ENCODE measurements around the gene DPY19L1.
"Not testable (repeated sequence)": the region's sequence is repeated elsewhere in the genome, so short reads cannot be mapped to it uniquely, and the experiment has no call there.

The DPY19L1 gene

DNA sequence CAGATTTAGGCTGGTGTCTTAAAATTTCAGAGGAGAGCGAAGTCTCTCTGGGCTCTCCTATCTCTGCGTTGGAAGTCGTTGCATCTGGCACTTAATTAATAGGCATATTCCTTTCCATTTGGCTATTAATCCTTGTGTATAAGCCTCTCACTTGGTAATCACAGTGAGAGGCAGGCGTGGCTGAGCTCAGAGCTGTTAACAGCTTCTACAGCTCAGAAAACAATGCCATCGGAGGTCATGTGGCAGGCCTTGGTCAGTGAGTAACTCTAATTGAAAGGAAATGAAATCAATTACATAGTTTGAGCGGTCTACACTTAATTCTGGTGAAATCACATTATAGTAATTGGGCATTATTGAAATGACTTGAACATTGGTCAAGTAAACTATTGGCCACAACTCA lies 135.1 kb downstream of the DPY19L1 start:
- Mint-ChIP-seq H3K9me3 (peaks cover 0 to 3% of the 10 kb centered on the region in 2 donors), H3K4me1 (no peaks in the 10 kb centered on the region), H3K27ac (no peak overlapping the region), H3K4me3 (no peak overlapping the region), H3K27me3 (peaks cover 10 to 27% of the 10 kb centered on the region in 2 donors), H3K36me3 (no peaks in the 10 kb centered on the region)
- DNase-seq (no peak), ATAC-seq (replicated peaks) (no peak)

DNA sequence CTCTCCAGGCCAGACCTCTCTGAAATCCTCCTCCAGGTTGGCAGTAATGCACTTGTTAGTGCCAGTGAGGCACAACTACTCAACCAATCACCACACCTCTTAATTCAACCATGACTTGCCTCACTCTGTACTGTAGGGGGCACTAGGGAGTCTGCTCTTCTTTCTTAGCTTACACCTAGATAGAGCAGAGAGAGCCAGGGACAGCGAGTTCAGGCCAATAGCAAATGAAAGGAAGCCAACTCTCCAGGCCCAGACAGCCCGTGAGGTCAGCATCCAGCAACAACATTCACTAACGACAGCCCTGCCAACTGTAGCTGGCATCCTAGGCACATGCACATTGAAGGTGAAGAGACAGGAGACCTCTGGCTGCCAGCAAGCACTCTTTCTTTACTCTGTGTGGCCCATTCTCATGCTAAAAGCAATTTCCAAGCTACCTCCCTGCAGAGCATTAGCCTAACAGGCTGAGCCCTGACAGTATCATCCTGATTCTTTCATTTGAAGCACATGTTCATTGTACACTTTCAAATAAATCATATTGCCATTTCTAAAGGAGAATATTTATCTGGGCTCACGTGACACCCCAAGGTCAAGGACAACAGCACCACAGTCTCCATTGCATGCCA lies 136.3 kb downstream of the DPY19L1 start:
- no peak for ATAC-seq (replicated peaks)
- Mint-ChIP-seq H3K27me3 (peaks cover 10 to 24% of the 10 kb centered on the region in 2 donors), H3K4me1 (no peaks in the 10 kb centered on the region), H3K36me3 (no peaks in the 10 kb centered on the region), H3K9me3 (peaks cover 0 to 5% of the 10 kb centered on the region in 2 donors), H3K27ac (no peak overlapping the region), H3K4me3 (no peak overlapping the region)
- DNase-seq: no peak

DNA sequence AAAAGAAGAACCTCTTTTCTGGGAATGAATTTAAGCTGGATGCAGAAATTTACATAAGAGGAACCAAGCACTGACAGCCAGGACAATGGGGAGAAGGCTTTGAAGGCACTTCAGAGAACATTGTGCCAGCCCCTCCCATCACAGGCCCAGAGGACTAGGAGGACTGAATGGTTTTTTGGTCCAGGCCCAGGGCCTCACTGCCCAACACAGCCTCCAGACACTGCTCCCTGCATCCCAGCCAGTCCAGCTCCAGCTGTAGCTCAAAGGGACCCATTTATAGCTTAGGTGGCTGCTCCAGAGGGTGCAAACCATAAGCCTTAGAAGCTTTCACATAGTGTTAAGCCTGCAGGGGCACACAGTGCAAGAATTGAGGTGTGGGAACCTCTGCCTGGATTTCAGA lies 142.1 kb downstream of the DPY19L1 start:
- Mint-ChIP-seq H3K4me1 (no peaks in the 10 kb centered on the region), H3K9me3 (peaks cover 12 to 15% of the 10 kb centered on the region in 2 donors), H3K27ac (no peak overlapping the region), H3K4me3 (no peak overlapping the region), H3K36me3 (no peaks in the 10 kb centered on the region), H3K27me3 (peaks cover 0 to 7% of the 10 kb centered on the region in 2 donors)
- ATAC-seq (replicated peaks): no peak
- no peak for DNase-seq

DNA sequence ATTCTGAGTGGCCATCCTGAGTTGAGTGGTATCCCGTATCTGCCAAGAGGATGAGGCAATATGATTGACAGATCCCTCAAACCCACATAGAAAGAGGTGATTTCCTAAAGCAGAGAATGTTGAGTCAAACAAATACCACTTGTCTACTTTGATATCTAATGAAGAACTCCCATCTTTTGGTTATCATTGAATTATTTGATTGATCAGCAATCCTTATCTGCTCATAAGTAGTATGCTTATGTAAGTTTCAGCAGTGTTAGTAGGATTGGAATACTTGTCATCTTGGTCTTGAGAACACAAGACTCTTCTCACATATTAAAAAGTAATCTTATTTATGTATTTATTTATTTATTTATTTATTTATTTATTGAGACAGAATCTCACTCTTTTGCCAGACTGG lies 147.3 kb downstream of the DPY19L1 start:
- ATAC-seq (replicated peaks) (no peak), DNase-seq (no peak)
- no peaks in the 10 kb centered on the region for H3K36me3 Mint-ChIP-seq
- H3K27me3 Mint-ChIP-seq: no peaks in the 10 kb centered on the region
- H3K4me3 Mint-ChIP-seq: no peak overlapping the region
- no peak overlapping the region for H3K27ac Mint-ChIP-seq
- H3K9me3 Mint-ChIP-seq: peaks cover 11 to 12% of the 10 kb centered on the region in 2 donors
- no peaks in the 10 kb centered on the region for H3K4me1 Mint-ChIP-seq

DNA sequence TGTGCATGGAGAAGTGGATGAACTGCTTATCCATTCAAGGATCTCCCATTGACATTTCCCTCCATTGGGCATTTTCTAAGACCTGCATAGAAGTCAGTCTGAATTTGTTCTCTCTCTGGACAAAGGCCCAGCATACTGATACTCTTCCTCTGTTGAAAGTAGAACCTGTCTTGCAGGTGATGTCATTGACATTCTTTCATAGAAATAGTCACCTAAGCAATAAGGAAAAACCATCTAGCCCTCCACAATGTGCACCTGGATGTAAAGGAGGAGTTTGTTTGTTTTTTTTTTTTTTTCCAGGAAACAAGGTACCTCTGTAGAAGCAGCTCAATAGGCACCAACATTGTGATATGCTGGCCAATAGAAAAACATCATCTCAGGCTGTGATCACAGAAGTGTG lies 150.4 kb downstream of the DPY19L1 start:
- H3K4me1 Mint-ChIP-seq: no peaks in the 10 kb centered on the region
- no peaks in the 10 kb centered on the region for H3K36me3 Mint-ChIP-seq
- no peaks in the 10 kb centered on the region for H3K27me3 Mint-ChIP-seq
- DNase-seq (no peak), ATAC-seq (replicated peaks) (no peak)
- H3K27ac Mint-ChIP-seq: no peak overlapping the region
- no peak overlapping the region for H3K4me3 Mint-ChIP-seq
- peaks cover 12 to 23% of the 10 kb centered on the region in 2 donors for H3K9me3 Mint-ChIP-seq

DNA sequence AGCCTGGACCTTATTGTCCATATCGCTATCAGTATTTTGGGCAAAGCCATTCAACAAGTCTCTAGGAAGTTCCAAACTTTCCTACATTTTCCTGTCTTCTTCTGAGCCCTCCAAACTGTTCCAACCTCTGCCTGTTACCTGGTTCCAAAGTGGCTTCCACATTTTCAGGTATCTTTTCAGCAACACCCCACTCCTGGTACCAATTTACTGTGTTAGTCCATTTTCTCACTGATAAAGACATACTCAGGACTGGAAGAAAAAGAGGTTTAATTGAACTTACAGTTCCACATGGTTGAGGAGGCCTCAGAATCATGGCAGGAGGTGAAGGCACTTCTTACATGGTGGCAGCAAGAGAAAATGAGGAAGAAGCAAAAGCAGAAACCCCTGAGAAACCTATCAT lies 153.4 kb downstream of the DPY19L1 start:
- not testable (repeated sequence) for ATAC-seq (replicated peaks); H3K4me1 Mint-ChIP-seq; H3K27ac Mint-ChIP-seq; H3K27me3 Mint-ChIP-seq; H3K36me3 Mint-ChIP-seq; H3K4me3 Mint-ChIP-seq; DNase-seq
- peaks cover 14 to 26% of the 10 kb centered on the region in 2 donors for H3K9me3 Mint-ChIP-seq

DNA sequence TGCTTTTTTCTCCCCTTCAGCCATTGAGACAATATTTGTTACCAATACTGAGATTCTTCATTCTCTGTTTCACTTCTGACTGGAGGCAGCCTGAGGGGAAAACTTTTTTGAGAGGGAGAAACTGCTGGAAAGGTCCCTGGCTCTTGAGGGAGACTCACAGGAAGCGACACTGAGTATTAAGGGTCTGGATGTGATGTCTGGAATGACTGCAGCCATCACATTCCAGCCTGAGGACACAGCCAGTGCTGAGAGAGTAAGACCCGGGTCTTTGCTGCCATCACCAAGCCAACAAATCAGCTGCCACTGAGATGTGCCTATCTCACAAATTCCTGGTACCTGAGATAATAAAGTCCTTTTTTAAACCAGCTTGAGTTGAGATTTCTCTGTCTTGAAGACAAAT lies 157.4 kb downstream of the DPY19L1 start:
- Mint-ChIP-seq H3K27ac (no peak overlapping the region), H3K4me3 (no peak overlapping the region), H3K9me3 (peaks cover 14 to 24% of the 10 kb centered on the region in 2 donors), H3K4me1 (no peaks in the 10 kb centered on the region), H3K27me3 (no peaks in the 10 kb centered on the region), H3K36me3 (no peaks in the 10 kb centered on the region)
- no peak for ATAC-seq (replicated peaks)
- DNase-seq: no peak

DNA sequence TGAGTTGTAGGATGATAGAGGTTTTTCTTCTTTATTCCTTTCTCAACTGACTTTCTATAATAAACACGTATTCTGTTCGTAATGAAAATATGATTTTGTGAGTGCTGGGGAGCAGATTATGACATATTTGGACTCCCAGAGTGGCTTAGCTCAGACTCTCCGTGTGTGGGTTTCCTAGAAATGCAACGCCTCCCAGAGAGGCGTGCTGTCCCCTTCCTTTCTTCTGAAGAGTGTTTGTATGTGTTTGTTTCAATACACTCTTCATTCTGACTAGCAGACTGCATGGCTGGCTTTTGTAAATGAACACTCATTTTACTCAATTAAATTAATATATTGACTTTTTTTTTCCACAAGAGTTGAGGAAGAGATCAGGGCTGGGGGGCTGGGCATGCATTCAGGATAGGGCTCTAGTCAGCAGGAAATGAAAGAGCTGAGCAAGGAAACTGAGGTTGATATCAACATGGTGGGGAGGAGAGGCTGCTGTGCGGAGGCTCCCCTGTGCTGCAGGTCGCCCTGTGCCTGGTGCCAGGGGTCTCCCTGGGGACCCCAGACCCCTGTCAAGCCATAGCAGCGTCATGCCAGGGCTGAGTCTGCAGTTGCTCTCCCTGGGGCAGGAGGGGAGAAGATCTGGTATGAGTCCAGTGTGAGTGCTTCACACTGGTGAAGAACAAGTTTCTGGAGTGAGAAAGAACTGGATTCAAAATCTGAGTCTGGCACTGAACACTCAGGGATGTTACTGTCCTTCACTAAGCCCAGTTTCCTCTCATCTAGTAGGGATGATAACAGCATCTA lies 158.1 kb downstream of the DPY19L1 start:
- H3K4me3 Mint-ChIP-seq, H3K4me1 Mint-ChIP-seq: not testable (repeated sequence)

More for the DNA sequence above, 158.1 kb downstream of the DPY19L1 start:
- ATAC-seq (replicated peaks); H3K27me3 Mint-ChIP-seq; H3K36me3 Mint-ChIP-seq; DNase-seq; H3K27ac Mint-ChIP-seq: not testable (repeated sequence)
- H3K9me3 Mint-ChIP-seq: peaks cover 13 to 23% of the 10 kb centered on the region in 2 donors

Data from stimulated activated naive B cell treated with anti-CD40 and anti-IgM and Interleukin-4, amounts not matched to agents 10 μg/mL and 1 μg/mL and 100 μg/mL, for 72 hours (primary cell).